AG20443 (cell line): ENCODE data around the gene SLC6A6.

Experiments used
- DNase-seq: peaks from one replicate; pipeline ENCODE4 v3.0.0; 2012; ENCODE audit warnings: low spot score, mixed read lengths

SLC6A6 gene

DNA sequence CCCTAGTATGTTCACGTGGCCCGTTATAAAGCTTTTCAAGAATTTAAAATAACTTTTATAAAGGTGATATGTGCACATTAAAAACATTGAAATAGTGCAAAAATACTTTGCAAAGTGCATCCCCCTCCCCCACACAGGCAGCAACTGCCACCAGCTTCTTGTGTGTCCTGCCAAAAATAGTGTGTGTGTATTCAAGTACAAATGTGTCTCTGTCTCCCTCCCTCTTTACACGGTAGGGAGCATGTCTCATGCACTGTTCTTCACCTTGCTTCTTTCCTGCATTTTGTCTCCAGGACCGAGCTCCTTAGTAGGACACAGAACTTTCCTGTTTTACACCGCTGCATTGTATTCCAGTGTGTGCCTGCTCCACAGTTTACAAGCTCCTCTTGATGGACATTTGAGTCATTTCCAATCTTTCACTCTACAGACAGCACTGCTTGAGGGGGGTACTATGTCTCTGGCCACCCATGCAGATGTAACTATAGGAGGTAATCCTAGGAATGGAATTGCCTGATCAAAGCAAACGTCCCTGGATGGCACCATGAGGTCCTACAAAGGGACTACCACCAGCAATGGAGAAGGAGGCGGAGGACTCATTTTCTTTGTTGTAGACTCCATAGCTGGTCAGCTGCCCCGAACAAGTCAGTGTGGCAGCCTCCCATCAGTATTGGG, 52.4 kb downstream of the SLC6A6 start:
- no peak for DNase-seq

DNA sequence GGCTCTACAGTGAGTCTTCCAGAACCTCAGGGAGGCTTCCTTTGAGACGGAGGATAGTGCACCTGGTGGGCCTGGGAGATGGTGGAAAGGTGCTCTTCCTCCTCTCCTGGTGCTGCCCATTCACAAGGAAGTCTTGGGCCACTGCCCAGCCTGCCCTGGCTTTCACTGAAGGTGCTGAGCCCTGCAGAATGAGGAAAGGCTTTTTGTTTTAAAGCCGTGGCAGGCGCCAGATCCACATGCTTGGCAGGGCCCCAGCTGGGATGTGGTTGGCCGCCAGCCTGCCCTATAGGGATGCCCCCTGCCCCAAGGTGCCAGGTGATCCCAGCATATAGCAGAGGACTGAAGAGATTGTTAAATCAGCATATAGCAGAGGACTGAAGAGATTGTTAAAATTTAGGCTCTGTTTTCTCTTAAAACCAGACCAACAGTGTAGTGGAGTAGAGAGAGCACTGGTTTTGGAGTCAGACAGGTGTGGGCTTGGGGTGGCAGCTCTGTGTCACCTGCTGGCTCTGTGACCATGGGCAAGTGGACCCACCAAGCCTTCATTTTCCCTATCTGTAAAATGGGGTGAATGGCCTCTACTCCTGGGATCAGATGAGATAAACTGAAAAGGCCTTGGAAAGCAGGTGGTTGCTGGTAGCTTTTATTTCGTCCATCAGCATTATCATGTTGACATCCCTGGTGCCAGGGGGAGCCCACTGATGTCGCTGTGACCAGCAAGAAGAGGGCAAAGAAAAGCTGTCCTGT, 53.3 kb downstream of the SLC6A6 start:
- DNase-seq = no peak

DNA sequence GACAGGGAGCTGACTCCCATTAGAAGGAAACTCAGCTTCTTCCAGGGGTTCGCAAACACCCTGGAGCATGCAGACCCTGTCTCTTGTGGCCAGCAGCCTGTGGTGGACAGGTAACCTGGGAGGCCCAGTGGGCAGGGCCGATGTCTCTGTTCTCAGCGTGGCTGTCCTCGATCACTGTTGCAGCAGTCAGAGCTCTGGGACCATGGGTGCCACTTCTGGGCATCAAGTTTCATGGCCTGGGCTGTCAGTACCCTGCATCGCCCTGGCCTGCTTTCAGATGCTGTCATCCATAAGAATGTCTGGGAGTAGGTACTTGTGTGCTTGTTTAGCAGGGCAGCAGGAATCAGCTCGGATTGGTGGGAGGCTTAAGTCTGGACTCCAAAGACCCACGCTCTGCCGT, 54.4 kb downstream of the SLC6A6 start:
- DNase-seq = no peak

DNA sequence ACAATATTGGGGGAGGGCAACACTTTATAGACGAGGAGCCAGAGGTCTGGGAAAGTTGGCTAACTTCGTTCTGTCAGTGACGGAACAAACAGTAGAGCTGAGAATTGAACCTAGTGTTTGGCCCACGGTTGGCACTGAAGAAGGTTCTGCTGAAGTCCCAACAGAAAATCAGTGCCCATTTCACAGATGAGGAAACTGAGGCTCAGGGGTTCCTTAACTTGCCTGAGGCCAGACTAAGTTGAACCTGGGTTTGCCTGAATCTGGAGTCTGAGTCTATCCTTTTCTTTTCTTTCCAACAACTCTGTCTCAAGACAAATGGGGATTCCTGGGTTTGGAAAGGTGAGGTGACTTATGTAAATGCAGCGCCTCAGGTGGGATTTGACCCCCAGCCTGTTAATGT, 55.1 kb downstream of the SLC6A6 start:
- no peak for DNase-seq

DNA sequence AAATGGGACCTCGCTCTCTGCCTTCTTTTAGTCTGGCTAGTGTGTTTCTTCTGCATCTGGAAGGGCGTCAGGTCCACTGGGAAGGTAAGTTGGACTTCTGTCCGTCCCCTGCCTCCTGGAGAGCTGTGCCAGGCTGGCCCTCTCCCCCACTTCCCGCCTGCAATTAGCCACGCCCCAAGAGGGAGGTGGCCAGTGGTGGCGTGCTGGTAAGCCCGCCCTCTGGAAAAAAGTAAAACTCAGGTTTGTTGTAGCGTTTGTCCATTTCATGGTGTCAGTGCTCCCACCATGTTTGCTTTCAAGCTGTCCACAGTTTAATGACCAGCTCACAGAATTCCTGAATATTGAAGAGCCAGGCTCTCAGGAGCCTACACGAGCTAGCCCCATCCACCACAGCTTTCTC, 55.6 kb downstream of the SLC6A6 start:
- DNase-seq = no peak

DNA sequence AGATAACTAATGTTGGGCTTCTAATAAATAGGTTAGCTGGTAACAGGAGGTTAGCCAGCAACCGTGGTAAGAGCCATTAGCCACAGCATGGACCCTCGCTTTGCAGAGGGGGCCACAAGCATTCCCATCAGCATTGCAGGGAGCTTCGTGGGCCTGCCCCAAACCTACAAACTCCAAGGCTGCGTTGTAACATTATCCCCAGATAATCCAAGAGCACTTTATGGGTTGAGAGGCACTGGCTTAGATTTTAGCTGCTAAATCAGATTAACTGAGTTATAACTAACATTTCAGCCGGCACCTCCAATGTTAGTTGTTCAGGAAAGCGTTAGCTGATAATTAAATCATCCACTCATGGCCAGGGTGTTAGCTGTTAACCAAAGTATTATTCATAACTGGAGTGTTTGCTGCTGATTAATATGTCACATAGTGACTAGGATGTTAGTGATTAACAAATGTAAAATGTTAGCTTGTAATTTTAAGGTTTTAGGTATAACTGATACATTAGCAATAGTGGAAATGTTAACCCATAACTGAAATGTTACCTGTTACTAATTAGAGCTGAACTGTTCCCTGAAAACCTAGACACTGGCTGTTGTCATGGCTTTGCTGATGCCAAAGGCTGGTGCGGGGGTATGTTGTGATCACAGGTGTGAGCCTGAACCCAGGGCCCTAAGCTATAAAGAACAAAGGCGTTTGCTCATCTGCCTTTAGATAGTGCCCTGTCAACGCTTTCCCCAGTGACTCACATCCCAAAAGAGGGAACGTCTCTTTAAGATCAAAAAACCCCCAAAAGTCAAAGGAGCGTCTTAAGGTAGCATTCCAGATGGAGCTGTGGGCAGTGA, 56.2 kb downstream of the SLC6A6 start:
- no peak for DNase-seq

DNA sequence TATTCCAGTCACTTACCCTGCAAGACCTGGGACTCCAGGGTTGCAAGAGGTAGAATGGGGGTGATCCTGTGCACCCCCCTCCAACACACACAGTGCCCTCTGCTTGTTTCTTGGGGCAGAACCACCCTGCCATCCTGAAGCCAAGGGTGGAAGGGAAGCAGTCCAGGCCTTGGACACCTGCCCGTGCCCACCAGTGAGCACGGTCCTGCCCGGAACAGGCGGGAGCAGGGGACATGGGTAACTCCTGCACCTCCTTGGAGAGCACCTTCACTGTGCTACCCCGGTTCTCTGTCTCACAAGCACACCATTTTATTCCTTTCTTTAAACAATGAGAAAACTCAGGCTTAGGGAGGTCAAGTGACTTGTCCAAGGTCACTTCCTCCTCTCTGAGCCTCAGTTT, 57.0 kb downstream of the SLC6A6 start:
- DNase-seq = no peak

DNA sequence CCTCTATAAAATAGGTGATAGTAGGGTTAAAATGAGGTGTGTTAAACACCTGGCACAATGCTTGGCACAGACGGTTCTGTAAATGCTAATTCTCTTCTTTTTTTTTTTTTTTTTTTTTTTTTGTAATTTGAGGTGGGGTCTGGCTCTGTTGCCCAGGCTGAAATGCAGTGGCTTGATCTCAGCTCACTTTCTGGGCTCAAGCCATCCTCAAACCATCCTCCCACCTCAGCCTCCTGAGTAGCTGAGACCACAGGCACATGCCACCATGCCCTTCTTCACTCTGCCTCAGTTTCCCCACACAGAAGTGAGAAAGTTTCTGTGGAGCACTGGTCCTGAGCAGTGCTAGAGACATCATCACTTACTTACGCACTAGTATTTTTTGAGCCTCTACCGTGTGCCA, 57.4 kb downstream of the SLC6A6 start:
- DNase-seq = no peak

DNA sequence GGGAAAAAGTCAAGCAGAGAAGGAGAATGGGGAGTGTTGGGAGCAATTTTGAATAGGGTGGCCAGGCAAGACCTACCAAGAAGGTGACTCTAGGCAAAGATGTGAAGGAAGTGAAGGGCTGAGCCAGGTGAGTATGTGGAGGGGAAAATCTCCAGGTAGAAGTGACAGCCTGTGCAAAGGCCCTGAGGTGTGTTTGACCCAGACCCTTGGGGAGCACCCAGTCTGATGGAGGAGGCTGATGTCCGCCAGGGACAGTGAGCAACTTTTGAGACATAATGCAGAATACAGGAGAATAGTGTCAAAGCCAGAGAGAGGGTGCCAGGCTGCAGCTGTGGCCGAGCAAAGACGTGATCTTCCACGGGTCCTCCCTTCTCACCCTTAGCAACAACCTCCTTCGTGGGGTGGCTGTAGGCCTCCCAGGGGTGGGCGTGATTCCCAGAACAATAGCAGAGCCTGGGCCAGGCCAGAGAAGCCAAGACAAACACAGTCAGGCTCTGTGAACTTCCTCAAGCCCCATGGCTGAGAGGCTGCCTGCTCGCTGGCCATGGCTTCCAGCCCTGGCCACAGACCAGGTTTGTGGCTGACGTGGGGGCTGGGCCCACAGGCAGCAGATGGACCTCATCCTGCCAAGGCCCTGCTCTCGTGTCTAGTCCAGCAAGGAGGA, 58.1 kb downstream of the SLC6A6 start:
- peak; percentile 95 for DNase-seq

DNA sequence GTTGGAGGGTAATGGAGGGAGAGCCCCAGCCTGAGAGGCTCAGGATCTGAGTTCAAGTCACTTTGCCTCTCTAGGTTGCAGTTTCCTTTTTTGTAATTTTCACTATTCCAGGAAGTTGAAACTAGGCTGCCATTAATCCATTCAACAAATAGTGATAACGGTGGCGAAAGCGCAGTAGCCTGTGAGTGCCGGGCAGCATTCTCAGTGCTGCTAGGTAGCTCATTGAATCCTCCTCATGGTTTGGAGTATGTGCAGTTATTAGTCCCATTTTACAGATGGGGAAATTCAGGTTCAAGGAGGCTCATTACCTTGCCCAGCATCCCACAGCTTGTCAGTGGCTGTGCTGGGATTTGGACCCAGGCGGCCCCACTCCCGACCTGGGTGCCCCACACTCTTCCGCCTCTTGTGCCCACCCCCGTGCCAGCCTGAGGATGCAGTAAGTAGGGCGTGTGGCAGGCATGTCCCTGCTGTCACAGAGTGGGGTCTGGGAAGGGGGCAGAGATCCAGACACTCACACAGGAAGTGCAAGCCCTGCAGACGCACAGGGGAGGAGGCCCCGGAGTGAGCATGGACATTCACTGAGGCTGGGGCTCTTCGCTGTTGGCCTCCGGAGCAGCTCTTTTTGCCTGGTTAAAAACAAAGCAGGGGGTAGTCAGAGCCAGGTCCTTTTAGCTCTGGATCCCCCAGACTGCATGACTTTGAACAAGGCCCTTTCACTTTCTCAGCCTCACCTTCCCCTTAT, 58.8 kb downstream of the SLC6A6 start:
- DNase-seq = no peak

DNA sequence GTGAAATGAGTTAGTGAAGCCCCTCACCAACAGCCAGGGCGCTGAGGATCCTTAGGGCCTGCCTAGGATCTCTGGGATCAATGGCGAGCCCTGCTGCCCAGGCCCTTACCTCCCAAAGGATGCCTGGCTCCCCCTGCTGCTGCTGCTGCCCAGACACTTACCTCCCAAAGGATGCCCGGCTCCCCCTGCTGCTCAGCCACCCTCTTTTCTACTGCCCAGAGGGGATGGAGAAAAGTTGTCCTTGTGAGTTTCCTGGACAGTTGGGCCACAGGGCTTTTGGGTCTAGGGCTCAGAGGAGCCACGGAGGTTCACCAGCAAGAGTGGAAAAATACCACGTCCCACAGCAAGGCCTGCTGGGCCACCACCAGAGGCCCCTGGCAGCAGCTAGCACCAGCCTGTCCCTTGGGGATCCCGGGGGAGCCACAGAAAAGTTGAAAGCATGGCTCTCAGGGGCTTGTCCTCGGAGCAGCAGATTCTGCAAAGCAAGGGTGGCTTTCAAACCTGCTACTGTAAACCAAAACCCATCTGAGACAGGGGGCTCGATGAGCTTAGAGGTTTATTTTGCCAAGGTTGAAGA, 59.4 kb downstream of the SLC6A6 start:
- DNase-seq = peak; percentile 65

DNA sequence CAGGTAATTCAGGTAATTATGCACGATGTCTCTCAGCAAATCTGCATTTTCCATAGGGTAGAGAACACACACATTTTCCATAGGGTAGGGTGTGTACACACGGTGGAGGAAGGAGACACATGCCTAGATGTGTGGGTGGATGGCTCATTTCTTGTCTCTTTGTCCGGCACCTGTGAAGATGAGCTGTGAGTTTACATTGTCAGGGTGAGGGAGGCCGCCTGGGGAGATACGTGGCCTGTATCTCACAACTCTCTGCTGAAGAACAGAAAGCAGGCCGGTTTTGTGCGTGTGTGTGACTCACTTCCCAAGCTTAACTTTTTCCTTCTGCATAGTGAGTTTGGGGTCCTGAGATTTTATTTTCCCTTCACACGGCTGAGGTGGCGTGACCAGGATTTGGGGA, 60.3 kb downstream of the SLC6A6 start:
- DNase-seq = no peak

DNA sequence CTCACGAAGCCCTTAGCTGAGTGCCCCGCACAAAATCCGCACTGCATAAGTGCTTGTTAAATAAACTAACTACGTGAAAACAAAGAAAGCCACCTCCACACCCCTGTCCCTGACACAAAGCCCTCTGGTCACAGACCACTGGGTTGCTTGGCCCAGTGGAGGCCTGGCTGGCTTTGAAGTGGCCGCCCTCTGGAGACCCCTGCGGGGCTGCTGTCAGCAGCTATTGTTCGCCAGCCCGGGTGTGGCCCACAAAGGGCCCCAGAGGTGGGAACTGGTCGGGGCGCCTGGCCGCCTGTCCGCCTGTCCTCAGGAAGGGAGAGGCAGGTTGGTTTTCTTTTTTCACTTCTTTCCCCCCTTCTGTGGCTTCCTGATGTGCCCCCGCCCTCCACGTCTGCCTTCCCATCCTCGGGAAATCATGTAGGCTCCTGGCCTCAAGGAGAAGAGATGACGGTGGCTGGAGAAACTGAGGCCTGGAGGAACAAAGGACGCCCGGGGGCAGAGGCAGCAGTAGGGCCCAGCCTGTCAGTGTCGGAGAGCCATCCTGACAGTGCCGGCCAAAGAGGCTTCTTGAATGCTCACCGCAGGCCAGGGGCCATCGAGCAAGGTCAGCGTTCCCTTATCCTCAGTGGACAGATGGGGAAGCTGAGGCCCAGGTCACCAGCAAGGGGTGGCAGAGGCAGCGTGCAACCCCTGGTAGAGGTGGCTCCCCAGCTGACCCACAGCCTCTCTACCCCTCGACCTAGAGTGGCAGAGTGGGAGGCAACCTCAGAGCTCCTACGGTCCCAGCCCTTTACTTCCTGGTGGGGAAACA, 61.1 kb downstream of the SLC6A6 start:
- no peak for DNase-seq

DNA sequence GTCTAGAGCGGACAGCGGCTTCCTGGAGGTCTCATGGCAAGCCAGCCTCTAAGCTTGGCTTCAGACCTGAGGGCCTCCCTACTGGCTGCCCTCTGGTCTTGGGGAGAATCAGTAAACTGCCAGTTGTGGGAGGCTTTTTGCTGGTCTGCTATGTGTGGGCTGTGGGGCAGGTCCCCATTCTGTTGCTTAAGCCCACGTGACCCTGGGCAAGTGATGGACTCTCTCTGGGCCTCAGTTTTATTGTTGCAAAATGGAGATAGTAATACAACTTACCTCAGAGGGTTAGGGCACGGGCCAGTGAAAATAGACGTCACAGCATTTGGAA, 61.7 kb downstream of the SLC6A6 start:
- DNase-seq = no peak

DNA sequence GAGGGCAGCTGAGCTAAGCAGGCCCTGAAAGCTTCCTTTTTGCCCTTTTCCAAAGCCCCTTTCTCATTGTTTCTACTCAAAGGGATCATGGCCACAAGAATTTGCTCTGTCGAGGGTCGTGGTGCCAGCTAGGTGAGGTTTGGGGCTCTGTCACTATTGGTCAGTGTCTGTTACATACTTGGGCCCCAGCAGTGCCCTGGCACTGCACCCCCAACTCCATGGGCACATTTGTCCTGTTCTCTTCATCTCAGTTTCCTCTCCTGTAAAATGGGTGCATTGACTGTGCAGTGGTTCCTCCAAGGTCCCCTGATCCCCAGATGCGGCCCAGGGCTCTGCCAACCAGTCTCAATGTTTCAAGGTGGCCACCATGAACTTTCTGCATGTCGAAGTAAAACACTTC, 62.1 kb downstream of the SLC6A6 start:
- DNase-seq = no peak

DNA sequence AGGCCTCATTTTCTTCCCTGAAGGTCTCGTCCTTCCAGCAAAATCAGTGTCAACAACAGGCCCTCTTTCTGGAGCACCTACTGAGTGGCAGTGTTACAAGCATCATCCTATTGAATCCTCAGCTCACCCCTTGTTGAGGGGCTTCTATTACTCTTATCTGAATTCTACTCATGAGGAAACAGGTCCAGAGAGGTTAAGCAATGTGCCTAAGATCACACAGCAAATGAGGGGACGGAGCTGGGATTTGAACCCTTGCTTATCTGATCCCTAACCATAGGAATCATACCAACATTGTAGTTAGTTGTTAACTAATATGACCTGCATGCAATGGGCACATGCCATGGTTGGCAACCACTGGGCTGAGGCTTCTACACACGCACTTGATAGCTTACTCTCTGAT, 63.0 kb downstream of the SLC6A6 start:
- DNase-seq = no peak

DNA sequence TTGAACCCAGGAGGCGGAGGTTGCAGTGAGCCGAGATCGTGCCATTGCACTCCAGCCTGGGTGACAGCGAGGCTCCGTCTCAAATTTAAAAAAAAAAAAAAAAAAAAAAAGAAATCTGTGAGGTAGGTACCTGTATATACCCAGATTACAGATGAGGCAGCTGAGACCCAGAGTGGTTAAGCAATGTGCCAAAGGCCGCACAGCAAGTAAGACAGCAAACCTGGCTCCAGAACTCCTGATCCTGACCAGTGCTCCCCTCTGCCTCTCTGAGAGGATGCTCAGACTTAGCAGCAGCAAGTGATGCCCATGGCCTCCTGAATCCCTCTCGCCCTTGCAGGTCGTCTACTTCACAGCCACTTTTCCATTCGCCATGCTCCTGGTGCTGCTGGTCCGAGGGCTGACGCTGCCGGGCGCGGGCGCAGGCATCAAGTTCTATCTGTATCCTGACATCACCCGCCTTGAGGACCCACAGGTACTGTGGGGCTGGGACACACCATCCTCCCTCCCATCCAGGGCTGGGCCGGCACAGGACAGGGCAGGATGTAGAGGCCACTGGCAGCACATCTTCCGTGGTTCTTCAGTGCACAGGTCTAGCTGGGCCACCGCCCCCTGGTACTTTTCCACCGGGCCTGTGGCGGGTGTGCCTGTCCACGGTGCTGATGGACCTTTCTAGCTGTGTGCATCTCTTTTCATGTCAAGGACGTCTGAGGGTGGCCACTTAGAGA, 63.9 kb downstream of the SLC6A6 start:
- no peak for DNase-seq

DNA sequence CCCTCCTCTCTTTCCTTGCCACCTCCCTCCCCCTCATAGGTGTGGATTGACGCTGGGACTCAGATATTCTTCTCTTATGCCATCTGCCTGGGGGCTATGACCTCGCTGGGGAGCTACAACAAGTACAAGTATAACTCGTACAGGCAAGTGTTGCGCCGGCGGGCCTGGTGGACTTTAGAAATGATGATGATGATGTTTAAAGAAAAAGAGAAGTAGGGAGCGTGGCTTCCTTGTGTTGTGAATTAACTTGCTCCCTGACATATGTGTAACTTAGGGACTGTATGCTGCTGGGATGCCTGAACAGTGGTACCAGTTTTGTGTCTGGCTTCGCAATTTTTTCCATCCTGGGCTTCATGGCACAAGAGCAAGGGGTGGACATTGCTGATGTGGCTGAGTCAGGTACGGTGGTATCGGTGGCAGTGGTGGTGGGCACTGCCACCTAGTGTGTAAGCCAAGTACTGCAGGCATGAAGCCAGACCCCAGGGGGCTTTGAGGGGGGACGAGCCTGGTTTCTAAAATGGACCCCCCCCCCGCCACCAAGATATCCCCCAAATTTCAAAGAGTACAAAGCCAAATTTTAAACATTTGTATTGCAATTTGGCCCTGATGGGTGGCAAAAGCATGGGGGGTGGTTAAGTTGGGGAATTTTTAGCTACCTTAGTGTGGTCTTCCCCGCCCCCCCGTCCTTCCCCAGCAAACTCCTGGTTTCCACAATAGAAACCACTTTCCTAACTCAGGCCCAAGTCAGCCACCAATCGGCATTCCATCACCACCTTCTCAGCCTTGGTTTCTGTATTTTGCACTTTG, 65.6 kb downstream of the SLC6A6 start:
- DNase-seq = peak; percentile 81

DNA sequence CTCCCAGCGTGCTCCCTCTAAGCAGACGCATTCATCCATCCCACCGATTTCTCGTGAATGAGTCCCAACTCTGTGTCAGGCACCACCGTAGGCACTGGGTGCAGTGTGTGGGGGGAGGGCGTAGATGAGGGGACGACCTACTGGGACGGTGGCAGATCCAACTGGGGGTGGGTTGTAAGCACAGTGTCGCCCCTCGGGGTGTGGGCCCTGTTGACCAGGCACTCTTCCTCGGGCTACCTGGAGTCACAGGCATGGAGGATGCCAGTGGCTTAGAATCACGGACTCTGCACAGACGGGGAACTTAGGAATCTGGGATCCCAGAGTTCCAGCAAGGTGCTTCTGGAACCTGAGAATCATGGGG, 66.2 kb downstream of the SLC6A6 start:
- no peak for DNase-seq
